ENCODE measurements around the gene FHOD3.

Gene FHOD3

DNA sequence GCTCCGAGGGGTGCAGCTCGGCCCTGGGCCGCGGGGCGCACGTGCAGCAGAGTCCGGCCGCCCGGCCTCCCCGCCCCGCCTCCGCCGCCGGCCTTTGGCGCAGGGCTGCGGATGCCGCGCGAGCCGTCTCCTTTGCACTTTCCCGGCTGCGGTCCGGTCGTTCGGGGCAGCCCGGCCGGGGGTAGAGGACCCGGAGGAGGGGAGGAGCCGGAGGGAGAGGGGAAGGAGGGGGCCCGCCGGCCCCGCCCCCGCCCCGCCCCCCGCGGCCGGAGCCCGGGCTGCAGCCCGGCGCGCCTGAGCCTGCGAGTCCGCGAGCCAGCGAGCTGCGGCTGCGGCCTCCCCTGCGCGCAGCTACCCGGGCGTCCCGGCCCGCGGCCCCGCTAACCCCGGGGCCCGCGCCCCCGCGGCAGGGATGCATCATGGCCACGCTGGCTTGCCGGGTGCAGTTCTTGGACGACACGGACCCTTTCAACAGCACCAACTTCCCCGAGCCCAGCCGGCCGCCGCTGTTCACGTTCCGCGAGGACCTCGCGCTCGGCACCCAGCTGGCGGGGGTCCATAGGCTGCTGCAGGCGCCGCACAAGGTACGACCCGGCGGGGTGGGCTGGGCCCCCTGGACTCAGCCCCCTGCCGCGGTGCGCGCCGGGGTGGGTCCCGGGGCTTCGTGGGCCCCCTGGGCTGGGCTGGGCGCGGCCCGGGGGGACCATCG is at the start of gene FHOD3:
FHOD3 (plus strand) TSS at position 297 of the 709 bp plus-strand sequence; CDS start at position 420, 123 bp downstream.
- Histone ChIP-seq H3K4me1 (ENCODE audit: control insufficient read depth, insufficient read depth, low read length, unreplicated experiment) (peaks cover 4% of the 10 kb centered on the region), H2AFZ (ENCODE audit: low read length, unreplicated experiment) (peak within 1 kb of the TSS; percentile 86), H3K4me3 (ENCODE audit: low read depth, low read length) (peak within 1 kb of the TSS; percentile 85), H3K27me3 (ENCODE audit: insufficient read depth, low read length) (peaks cover 22% of the 10 kb centered on the region), H3K36me3 (ENCODE audit: insufficient read depth, low read length) (no peaks in the 10 kb centered on the region), H3K27ac (ENCODE audit: low read depth, low read length) (peak within 1 kb of the TSS; percentile 54; the same call in 1 of the 2 replicates), H3K79me2 (ENCODE audit: control insufficient read depth, insufficient read depth, low read length, unreplicated experiment) (peaks cover 3% of the 10 kb centered on the region)

DNA sequence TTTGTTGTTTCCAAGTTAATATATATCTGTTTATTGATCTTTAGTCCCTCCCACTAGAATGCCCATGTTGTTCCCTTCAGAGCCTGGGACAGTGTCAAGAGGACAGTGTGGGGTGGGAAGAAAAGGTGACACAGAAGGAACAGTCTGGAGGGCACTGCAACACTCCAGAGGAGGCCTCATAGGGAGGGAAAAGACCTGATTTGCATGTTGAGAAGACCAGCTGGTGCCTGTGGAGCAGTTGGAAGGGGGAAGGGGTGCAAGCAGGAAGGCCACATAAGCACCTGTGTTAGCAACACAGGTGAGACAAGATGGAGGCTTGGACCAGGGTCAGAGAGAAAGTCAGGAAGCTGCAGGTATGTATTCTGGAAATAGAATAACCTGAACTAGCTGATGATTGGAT is 48.1 kb upstream of the FHOD3 start:
- H3K4me1 ChIP-seq (ENCODE audit: control insufficient read depth, insufficient read depth, low read length, unreplicated experiment) = no peaks in the 10 kb centered on the region
- no peak overlapping the region for H3K4me3 ChIP-seq (ENCODE audit: low read depth, low read length)
- H3K27ac ChIP-seq (ENCODE audit: low read depth, low read length) = no peak overlapping the region
- H3K79me2 ChIP-seq (ENCODE audit: control insufficient read depth, insufficient read depth, low read length, unreplicated experiment) = no peaks in the 10 kb centered on the region
- peaks cover 9% of the 10 kb centered on the region; the same call in 1 of the 2 replicates for H3K36me3 ChIP-seq (ENCODE audit: insufficient read depth, low read length)
- H3K27me3 ChIP-seq (ENCODE audit: insufficient read depth, low read length) = no peaks in the 10 kb centered on the region
- no peak overlapping the region for H2AFZ ChIP-seq (ENCODE audit: low read length, unreplicated experiment)

DNA sequence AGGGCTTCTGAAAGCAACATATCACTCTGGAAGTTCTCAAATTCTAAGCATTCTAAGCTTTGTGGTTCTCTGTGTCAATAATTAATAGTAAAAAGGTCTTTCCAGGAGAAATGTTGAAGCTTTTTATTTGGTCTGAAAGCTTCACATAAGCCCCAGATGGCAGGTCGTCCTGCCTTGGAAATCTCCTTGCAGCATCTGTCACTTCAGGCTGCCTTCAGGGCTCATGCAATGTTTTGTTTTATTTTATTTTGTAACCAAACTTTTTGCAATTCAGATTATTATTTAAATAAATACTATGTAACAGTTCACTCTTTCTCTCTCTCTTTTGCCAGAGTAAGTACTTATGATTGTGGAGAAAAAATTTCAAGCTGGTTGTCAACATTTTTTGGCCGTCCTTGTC is 46.7 kb upstream of the FHOD3 start:
- Histone ChIP-seq H3K79me2 (ENCODE audit: control insufficient read depth, insufficient read depth, low read length, unreplicated experiment) (no peaks in the 10 kb centered on the region), H3K4me3 (ENCODE audit: low read depth, low read length) (no peak overlapping the region), H3K4me1 (ENCODE audit: control insufficient read depth, insufficient read depth, low read length, unreplicated experiment) (no peaks in the 10 kb centered on the region), H3K27me3 (ENCODE audit: insufficient read depth, low read length) (no peaks in the 10 kb centered on the region), H2AFZ (ENCODE audit: low read length, unreplicated experiment) (no peak overlapping the region), H3K27ac (ENCODE audit: low read depth, low read length) (no peak overlapping the region), H3K36me3 (ENCODE audit: insufficient read depth, low read length) (peaks cover 9% of the 10 kb centered on the region; the same call in 1 of the 2 replicates)

DNA sequence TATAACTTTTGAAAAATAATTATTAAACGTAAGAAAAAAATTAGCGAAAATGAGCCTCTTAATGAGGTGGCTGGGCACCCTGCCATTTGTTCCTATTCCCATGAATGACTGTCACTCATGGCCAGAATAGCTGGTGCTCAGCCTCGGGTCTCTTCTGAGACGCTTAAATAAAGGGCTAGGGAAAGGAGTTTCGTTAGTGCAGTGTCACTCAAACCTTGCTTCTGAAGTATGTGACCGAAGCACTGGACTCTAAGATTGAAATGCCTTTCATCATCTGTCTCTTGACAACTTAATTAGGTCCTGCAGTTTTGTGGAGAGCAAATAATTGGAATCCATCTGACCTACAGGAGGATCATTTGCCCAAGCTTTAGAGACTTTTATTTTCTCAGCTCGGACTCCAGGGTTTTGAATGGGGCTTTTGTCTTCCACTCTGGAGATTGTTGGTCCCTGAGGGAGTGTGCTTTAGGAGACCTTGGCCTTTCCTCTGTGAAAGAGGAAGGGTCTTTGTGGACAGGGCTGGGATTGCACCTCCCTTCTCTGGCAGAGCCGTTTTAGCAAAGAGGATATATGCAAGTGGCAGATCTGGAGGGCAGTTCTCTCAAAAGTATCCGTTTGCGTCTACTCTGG is 42.3 kb upstream of the FHOD3 start:
- Histone ChIP-seq H2AFZ (ENCODE audit: low read length, unreplicated experiment) (no peak overlapping the region), H3K27me3 (ENCODE audit: insufficient read depth, low read length) (no peaks in the 10 kb centered on the region), H3K36me3 (ENCODE audit: insufficient read depth, low read length) (no peaks in the 10 kb centered on the region; the same call in 1 of the 2 replicates), H3K79me2 (ENCODE audit: control insufficient read depth, insufficient read depth, low read length, unreplicated experiment) (no peaks in the 10 kb centered on the region), H3K4me1 (ENCODE audit: control insufficient read depth, insufficient read depth, low read length, unreplicated experiment) (no peaks in the 10 kb centered on the region), H3K4me3 (ENCODE audit: low read depth, low read length) (no peak overlapping the region), H3K27ac (ENCODE audit: low read depth, low read length) (no peak overlapping the region)

DNA sequence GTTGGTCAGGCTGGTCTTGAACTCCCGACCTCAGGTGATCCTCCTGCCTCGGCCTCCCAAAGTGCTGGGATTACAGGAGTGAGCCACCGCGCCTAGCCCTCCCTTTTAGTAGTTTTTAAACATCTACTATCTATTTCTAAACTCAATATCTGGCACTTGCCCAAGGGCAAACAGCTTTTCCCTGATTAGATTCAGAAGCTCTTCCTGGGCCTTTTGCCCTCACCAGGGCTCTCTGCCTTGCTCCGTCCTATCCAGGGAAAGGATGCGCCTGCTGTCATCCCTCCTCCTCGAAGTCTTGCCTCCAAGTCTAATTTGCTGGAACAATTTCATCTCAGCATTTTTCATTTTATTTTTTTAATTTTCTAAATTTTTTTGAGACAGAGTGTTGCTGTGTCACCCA is 41.4 kb upstream of the FHOD3 start:
- H2AFZ ChIP-seq (ENCODE audit: low read length, unreplicated experiment) = no peak overlapping the region

DNA sequence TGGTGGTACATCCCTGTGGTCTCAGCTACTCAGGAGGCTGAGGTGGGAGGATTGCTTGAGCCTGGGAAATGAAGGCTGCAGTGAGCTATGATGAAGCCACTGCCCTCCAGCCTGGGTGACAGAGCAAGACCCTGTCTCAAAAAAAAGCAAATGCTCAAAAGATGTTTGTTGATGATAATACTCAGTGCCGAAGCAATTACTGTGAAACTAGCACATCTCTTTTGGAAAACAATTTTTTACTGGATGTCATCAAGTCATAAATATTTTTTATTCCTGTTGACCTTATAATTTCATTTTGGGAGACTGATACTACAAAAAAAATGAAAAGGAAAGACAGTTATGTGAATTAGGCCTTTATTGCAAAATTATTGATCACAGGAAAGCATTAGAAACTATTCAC is 34.5 kb upstream of the FHOD3 start:
- Histone ChIP-seq H3K36me3 (ENCODE audit: insufficient read depth, low read length) (no peaks in the 10 kb centered on the region), H2AFZ (ENCODE audit: low read length, unreplicated experiment) (no peak overlapping the region), H3K4me3 (ENCODE audit: low read depth, low read length) (no peak overlapping the region), H3K79me2 (ENCODE audit: control insufficient read depth, insufficient read depth, low read length, unreplicated experiment) (no peaks in the 10 kb centered on the region), H3K4me1 (ENCODE audit: control insufficient read depth, insufficient read depth, low read length, unreplicated experiment) (no peaks in the 10 kb centered on the region), H3K27ac (ENCODE audit: low read depth, low read length) (no peak overlapping the region), H3K27me3 (ENCODE audit: insufficient read depth, low read length) (no peaks in the 10 kb centered on the region)

More for the DNA sequence above, 41.4 kb upstream of the FHOD3 start:
- no peaks in the 10 kb centered on the region for H3K27me3 ChIP-seq (ENCODE audit: insufficient read depth, low read length)
- no peak overlapping the region for H3K27ac ChIP-seq (ENCODE audit: low read depth, low read length)
- H3K36me3 ChIP-seq (ENCODE audit: insufficient read depth, low read length) = no peaks in the 10 kb centered on the region
- no peak overlapping the region for H3K4me3 ChIP-seq (ENCODE audit: low read depth, low read length)
- no peaks in the 10 kb centered on the region for H3K79me2 ChIP-seq (ENCODE audit: control insufficient read depth, insufficient read depth, low read length, unreplicated experiment)
- H3K4me1 ChIP-seq (ENCODE audit: control insufficient read depth, insufficient read depth, low read length, unreplicated experiment) = no peaks in the 10 kb centered on the region

DNA sequence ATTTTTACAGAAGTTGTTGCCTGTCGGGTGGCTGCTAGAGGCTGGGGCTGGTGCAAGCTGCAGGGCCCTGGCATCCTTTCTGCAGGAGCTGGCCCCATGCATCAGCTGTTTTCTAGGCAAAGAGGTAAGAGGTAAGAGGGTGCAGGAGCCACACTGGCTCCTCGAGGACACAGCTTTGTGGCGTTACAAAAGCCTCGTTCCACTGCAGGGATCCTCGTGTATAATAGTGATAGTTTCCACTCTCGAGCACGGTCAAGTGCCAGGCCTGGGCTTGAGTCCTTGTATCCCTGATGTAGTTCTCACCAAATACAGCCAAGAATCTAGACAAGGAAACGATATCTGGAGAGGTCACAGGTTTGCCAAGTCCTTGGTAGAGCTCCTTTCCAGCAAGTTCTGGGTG is 33.2 kb upstream of the FHOD3 start:
- Histone ChIP-seq H3K4me3 (ENCODE audit: low read depth, low read length) (no peak overlapping the region), H2AFZ (ENCODE audit: low read length, unreplicated experiment) (no peak overlapping the region), H3K27ac (ENCODE audit: low read depth, low read length) (no peak overlapping the region), H3K36me3 (ENCODE audit: insufficient read depth, low read length) (no peaks in the 10 kb centered on the region), H3K4me1 (ENCODE audit: control insufficient read depth, insufficient read depth, low read length, unreplicated experiment) (no peaks in the 10 kb centered on the region), H3K79me2 (ENCODE audit: control insufficient read depth, insufficient read depth, low read length, unreplicated experiment) (no peaks in the 10 kb centered on the region), H3K27me3 (ENCODE audit: insufficient read depth, low read length) (no peaks in the 10 kb centered on the region)

DNA sequence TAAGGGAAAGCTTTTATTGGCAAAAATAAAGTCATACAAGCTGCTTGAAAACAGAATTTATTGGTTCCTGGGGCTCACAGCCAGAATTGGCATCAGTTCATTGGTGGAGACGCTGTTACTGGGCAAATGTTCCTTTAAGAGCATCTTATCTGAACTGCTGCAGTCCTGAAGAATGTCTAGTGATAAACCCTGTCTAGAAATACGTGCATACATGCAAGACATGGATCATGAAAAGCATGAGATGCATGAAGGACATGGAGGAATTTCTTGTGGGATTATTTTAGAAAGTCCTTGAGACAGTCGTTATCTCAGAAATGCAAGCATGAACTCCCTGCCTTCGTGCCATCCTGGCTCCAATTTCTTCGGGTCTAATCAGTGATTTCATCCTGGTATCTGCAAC is 32.5 kb upstream of the FHOD3 start:
- Histone ChIP-seq H3K27me3 (ENCODE audit: insufficient read depth, low read length) (no peaks in the 10 kb centered on the region), H3K27ac (ENCODE audit: low read depth, low read length) (no peak overlapping the region), H3K4me3 (ENCODE audit: low read depth, low read length) (no peak overlapping the region), H3K4me1 (ENCODE audit: control insufficient read depth, insufficient read depth, low read length, unreplicated experiment) (no peaks in the 10 kb centered on the region), H2AFZ (ENCODE audit: low read length, unreplicated experiment) (no peak overlapping the region), H3K36me3 (ENCODE audit: insufficient read depth, low read length) (no peaks in the 10 kb centered on the region), H3K79me2 (ENCODE audit: control insufficient read depth, insufficient read depth, low read length, unreplicated experiment) (no peaks in the 10 kb centered on the region)

DNA sequence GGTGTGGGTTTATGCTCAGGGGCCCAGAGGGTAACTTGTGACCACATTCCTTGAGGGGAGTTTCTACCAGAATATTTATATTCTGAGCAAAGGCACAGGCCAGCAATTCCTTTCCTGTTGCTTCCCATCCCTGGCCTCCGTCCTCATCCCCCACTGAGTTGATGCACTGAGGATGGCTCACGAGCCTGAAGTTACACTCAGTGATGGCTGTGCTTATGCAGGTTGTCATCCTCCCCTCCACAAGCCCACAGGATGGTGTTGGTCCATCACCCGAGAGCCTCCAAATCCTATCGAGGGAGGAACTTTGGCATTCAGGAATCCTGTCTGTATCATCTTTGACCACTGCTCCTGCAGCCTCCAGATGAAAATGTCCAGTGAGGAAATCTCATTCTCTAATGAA is 28.4 kb upstream of the FHOD3 start:
- H2AFZ ChIP-seq (ENCODE audit: low read length, unreplicated experiment) = no peak overlapping the region
- no peaks in the 10 kb centered on the region for H3K79me2 ChIP-seq (ENCODE audit: control insufficient read depth, insufficient read depth, low read length, unreplicated experiment)
- H3K4me3 ChIP-seq (ENCODE audit: low read depth, low read length) = no peak overlapping the region
- 0 out of 2 replicates have a peak, but pooled peaks cover 2% of the 10 kb centered on the region for H3K36me3 ChIP-seq (ENCODE audit: insufficient read depth, low read length)
- H3K27me3 ChIP-seq (ENCODE audit: insufficient read depth, low read length) = no peaks in the 10 kb centered on the region
- no peak overlapping the region for H3K27ac ChIP-seq (ENCODE audit: low read depth, low read length)
- no peaks in the 10 kb centered on the region for H3K4me1 ChIP-seq (ENCODE audit: control insufficient read depth, insufficient read depth, low read length, unreplicated experiment)

DNA sequence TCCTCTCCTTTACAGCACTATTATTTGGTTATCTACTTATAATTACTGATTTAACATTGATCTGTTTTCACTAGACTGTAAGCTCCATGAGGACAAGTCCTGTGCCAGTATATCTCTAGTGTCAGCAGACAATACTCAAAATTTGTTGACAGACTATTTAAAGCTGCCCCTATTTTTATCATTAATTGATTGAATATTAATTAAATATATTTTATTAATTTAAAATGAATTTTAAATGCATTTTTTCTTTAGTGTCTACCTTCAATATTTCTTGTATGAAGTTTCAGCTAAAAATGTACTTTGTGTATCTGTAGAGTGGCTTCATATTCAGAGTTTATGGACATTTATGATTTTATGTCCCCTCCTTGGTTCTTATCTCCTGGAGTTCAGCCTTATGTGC is 26.4 kb upstream of the FHOD3 start:
- Histone ChIP-seq H3K27me3 (ENCODE audit: insufficient read depth, low read length) (no peaks in the 10 kb centered on the region), H3K79me2 (ENCODE audit: control insufficient read depth, insufficient read depth, low read length, unreplicated experiment) (no peaks in the 10 kb centered on the region), H3K4me3 (ENCODE audit: low read depth, low read length) (no peak overlapping the region), H3K27ac (ENCODE audit: low read depth, low read length) (no peak overlapping the region), H3K36me3 (ENCODE audit: insufficient read depth, low read length) (0 out of 2 replicates have a peak, but pooled peaks cover 2% of the 10 kb centered on the region), H2AFZ (ENCODE audit: low read length, unreplicated experiment) (no peak overlapping the region), H3K4me1 (ENCODE audit: control insufficient read depth, insufficient read depth, low read length, unreplicated experiment) (no peaks in the 10 kb centered on the region)

DNA sequence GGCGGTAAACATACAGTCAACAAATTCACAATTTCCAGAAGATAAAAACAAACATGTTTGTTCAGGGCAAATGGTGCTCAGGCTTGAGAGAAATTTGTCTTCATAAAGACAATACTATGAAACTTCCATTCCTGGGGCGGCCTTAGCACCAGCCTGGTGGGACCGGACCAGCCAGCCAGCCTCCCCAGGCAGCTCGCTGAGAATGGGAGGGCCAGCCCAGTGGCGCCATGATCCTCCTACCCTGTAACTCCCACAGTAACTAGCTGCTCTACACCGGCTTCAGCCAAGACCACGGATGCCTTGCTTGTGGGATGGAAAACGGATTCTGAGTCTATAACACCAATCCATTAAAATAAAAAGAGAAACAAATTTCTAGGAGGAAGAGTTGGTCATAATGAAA is 24.2 kb upstream of the FHOD3 start:
- H3K79me2 ChIP-seq (ENCODE audit: control insufficient read depth, insufficient read depth, low read length, unreplicated experiment) = no peaks in the 10 kb centered on the region
- H2AFZ ChIP-seq (ENCODE audit: low read length, unreplicated experiment) = no peak overlapping the region
- H3K4me1 ChIP-seq (ENCODE audit: control insufficient read depth, insufficient read depth, low read length, unreplicated experiment) = no peaks in the 10 kb centered on the region
- H3K27ac ChIP-seq (ENCODE audit: low read depth, low read length) = no peak overlapping the region
- 0 out of 2 replicates have a peak, but pooled peaks cover 2% of the 10 kb centered on the region for H3K36me3 ChIP-seq (ENCODE audit: insufficient read depth, low read length)
- no peak overlapping the region for H3K4me3 ChIP-seq (ENCODE audit: low read depth, low read length)
- H3K27me3 ChIP-seq (ENCODE audit: insufficient read depth, low read length) = peaks cover 12% of the 10 kb centered on the region

Data from ACC112 (cell line).